Ectodermal cell (in vitro differentiated cells): Measurements from ENCODE around the gene BRCC3.

Experiments used
- H3K27ac ChIP-seq: 2 replicates; pipeline ENCODE4 v1.7.0; 2013; ENCODE audit warnings: mild to moderate bottlenecking, low read depth, low read length; ENCODE audit not compliant: insufficient read depth, poor library complexity, severe bottlenecking
- H3K27me3 ChIP-seq: 2 replicates; pipeline ENCODE4 v1.7.0; 2013; ENCODE audit warnings: mild to moderate bottlenecking, low read length; ENCODE audit not compliant: insufficient read depth, control insufficient read depth, poor library complexity, severe bottlenecking
- H3K36me3 ChIP-seq: one replicate; pipeline ENCODE4 v1.7.0; 2013; ENCODE audit warnings: low read length; ENCODE audit not compliant: control insufficient read depth, insufficient read depth
- H3K4me1 ChIP-seq: one replicate; pipeline ENCODE4 v1.7.0; 2013; ENCODE audit warnings: low read length; ENCODE audit not compliant: control insufficient read depth, insufficient read depth
- H3K4me3 ChIP-seq: 2 replicates; pipeline ENCODE4 v1.7.0; 2013; ENCODE audit warnings: low read depth, low read length, control low read depth; ENCODE audit not compliant: insufficient read depth
- H3K9me3 ChIP-seq: 2 replicates; pipeline ENCODE4 v1.7.0; 2013; ENCODE audit warnings: mild to moderate bottlenecking, low read length, moderate library complexity; ENCODE audit not compliant: control insufficient read depth
- WGBS, 2 experiments: methylation state at CpG; one replicate each; pipeline ENCODE4 v1.1.7; 2013; ENCODE audit warnings: missing lambda C conversion rate in 2 of 2; 5-methylcytosine and 5-hydroxymethylcytosine counted together

The BRCC3 gene

GRCh38 chrX:155056877-155057792 is 14.2 kb upstream of the BRCC3 start:
- no peaks in the 10 kb centered on the region for H3K27me3 ChIP-seq
- H3K27ac ChIP-seq, result no peak overlapping the region
- WGBS, 2 experiments, result 32 to 34% methylated on average over 25 of the region's 25 CpGs
- no peaks in the 10 kb centered on the region for H3K36me3 ChIP-seq
- no peaks in the 10 kb centered on the region for H3K9me3 ChIP-seq
- H3K4me1 ChIP-seq, result no peaks in the 10 kb centered on the region
- no peak overlapping the region for H3K4me3 ChIP-seq

GRCh38 chrX:155061760-155062159 is 9.5 kb upstream of the BRCC3 start:
- Histone ChIP-seq H3K4me3 (no peak overlapping the region), H3K27ac (no peak overlapping the region), H3K4me1 (no peaks in the 10 kb centered on the region), H3K9me3 (no peaks in the 10 kb centered on the region), H3K27me3 (no peaks in the 10 kb centered on the region), H3K36me3 (no peaks in the 10 kb centered on the region)
- WGBS, 2 experiments, result 94 to 98% methylated on average over 3 of the region's 4 CpGs

GRCh38 chrX:155065035-155065734 is 6.1 kb upstream of the BRCC3 start:
- Histone ChIP-seq H3K27ac (no peak overlapping the region), H3K36me3 (no peaks in the 10 kb centered on the region), H3K4me3 (no peak overlapping the region), H3K27me3 (no peaks in the 10 kb centered on the region), H3K4me1 (peaks cover 4% of the 10 kb centered on the region), H3K9me3 (no peaks in the 10 kb centered on the region)
- 93 to 95% methylated on average over 7 to 8 of the region's 8 CpGs for WGBS, 2 experiments

- Histone ChIP-seq H3K27me3 (no peaks in the 10 kb centered on the region), H3K4me1 (peaks cover 4% of the 10 kb centered on the region), H3K4me3 (no peak overlapping the region), H3K9me3 (no peaks in the 10 kb centered on the region), H3K36me3 (no peaks in the 10 kb centered on the region), H3K27ac (no peak overlapping the region)
- 13 to 61% methylated on average over 1 of the region's 1 CpG for WGBS, 2 experiments
Measured at GRCh38 chrX:155068165-155068564, 3.1 kb upstream of the BRCC3 start.

GRCh38 chrX:155069414-155069813 is 1.9 kb upstream of the BRCC3 start:
- Histone ChIP-seq H3K9me3 (no peaks in the 10 kb centered on the region), H3K27ac (no peak overlapping the region), H3K27me3 (no peaks in the 10 kb centered on the region), H3K4me1 (peaks cover 4% of the 10 kb centered on the region), H3K36me3 (no peaks in the 10 kb centered on the region), H3K4me3 (no peak overlapping the region)
- no CpG with 5 or more reads among the region's 1 CpG for WGBS, 2 experiments

GRCh38 chrX:155070038-155070437 is 1.3 kb upstream of the BRCC3 start:
- H3K27me3 ChIP-seq, result no peaks in the 10 kb centered on the region
- 11 to 27% methylated on average over 8 to 12 of the region's 12 CpGs for WGBS, 2 experiments
- H3K27ac ChIP-seq, result no peak overlapping the region
- no peaks in the 10 kb centered on the region for H3K36me3 ChIP-seq
- peaks cover 4% of the 10 kb centered on the region for H3K4me1 ChIP-seq
- H3K4me3 ChIP-seq, result peak overlapping the region; percentile 53
- H3K9me3 ChIP-seq, result no peaks in the 10 kb centered on the region

GRCh38 chrX:155070663-155070974 is 689 bp upstream of the BRCC3 start:
- Histone ChIP-seq H3K4me3 (peak overlapping the region; percentile 53), H3K27me3 (no peaks in the 10 kb centered on the region), H3K4me1 (peaks cover 4% of the 10 kb centered on the region), H3K9me3 (no peaks in the 10 kb centered on the region), H3K27ac (peak overlapping the region; percentile 44), H3K36me3 (no peaks in the 10 kb centered on the region)
- WGBS, 2 experiments, result 0% methylated on average over 13 to 14 of the region's 16 CpGs

- no peaks in the 10 kb centered on the region for H3K9me3 ChIP-seq
- peak overlapping the region; percentile 65 for H3K4me3 ChIP-seq
- H3K27me3 ChIP-seq, result no peaks in the 10 kb centered on the region
- no peak overlapping the region for H3K27ac ChIP-seq
- WGBS, 2 experiments, result 2 to 4% methylated on average over 23 to 25 of the region's 25 CpGs
- peaks cover 3% of the 10 kb centered on the region for H3K36me3 ChIP-seq
- peaks cover 4% of the 10 kb centered on the region for H3K4me1 ChIP-seq
Measured at GRCh38 chrX:155071694-155072280, 479 bp downstream of the BRCC3 start.

- Histone ChIP-seq H3K36me3 (peaks cover 5% of the 10 kb centered on the region), H3K9me3 (no peaks in the 10 kb centered on the region), H3K4me3 (no peak overlapping the region), H3K4me1 (no peaks in the 10 kb centered on the region), H3K27ac (no peak overlapping the region), H3K27me3 (no peaks in the 10 kb centered on the region)
- WGBS, 2 experiments, result 81 to 84% methylated on average over 24 of the region's 24 CpGs
Measured at GRCh38 chrX:155086202-155086840, 15.0 kb downstream of the BRCC3 start.
